ENCODE measurements around the gene ABHD16B.
"Not testable (repeated sequence)": the region's sequence is repeated elsewhere in the genome, so short reads cannot be mapped to it uniquely, and the experiment has no call there.

- not testable (repeated sequence) for TF ChIP-seq CTCF (IDR thresholded peaks at IDR 0.05); MAZ (IDR thresholded peaks at IDR 0.05; ENCODE audit: borderline replicate concordance, low read depth, low read length); EP300 (IDR thresholded peaks at IDR 0.05); BHLHE40 (IDR thresholded peaks at IDR 0.05; ENCODE audit: low read depth, low read length); MYC (IDR thresholded peaks at IDR 0.05; ENCODE audit: borderline replicate concordance, low read length); POLR2A (IDR thresholded peaks at IDR 0.05; ENCODE audit: low read length); TP53 (CRISPR knock-in tag; IDR thresholded peaks at IDR 0.05); REST (IDR thresholded peaks at IDR 0.05); RFX5 (IDR thresholded peaks at IDR 0.05); KDM1A (IDR thresholded peaks at IDR 0.05; ENCODE audit: low read depth); HMGXB4 (CRISPR knock-in tag; IDR thresholded peaks at IDR 0.05; ENCODE audit: borderline replicate concordance)
These were observed 19.6 kb downstream of the ABHD16B start for GRCh38 chr20:63880901-63881300.

All from A549 (cell line).